ENCODE data around the gene PPT2. TPM values are rescaled to one million over a fixed set of nuclear protein-coding genes. Genes with fewer than 3 reads are reported as not detected.

The PPT2 gene
- total and polyA plus RNA-seq, 2 of the 8 experiments (the other 6 are each of a cell fraction or from before 2014, with no cell fraction given): 24.1 to 39.5 TPM

GRCh38 chr6:32195652-32195901 lies 41.6 kb downstream of the PPT2 start (continued):
- no peak for TF ChIP-seq BCL11A (IDR thresholded peaks at IDR 0.05; ENCODE audit: low read depth in 2 of 2, low read length in 2 of 2)
- TF ChIP-seq RBBP5 (IDR thresholded peaks at IDR 0.05; ENCODE audit: borderline replicate concordance, low read depth, low read length): no peak; the same call in 1 of the 2 replicates
- no peak for TF ChIP-seq TBP (IDR thresholded peaks at IDR 0.05; ENCODE audit: low read depth, low read length)
- no peak for TF ChIP-seq E2F6 (IDR thresholded peaks at IDR 0.05)
- TF ChIP-seq SIX5 (IDR thresholded peaks at IDR 0.05; ENCODE audit: low read depth, low read length): no peak
- no peak for TF ChIP-seq TCF12 (IDR thresholded peaks at IDR 0.05; ENCODE audit: low read depth, low read length)
- no peak for TF ChIP-seq KDM5A (IDR thresholded peaks at IDR 0.05; ENCODE audit: low read length)
- no peak for TF ChIP-seq EP300 (IDR thresholded peaks at IDR 0.05; ENCODE audit: borderline replicate concordance in 1 of 2, low read depth in 2 of 2, low read length in 2 of 2)
- no peak for TF ChIP-seq POU5F1 (IDR thresholded peaks at IDR 0.05; ENCODE audit: low read depth, low read length)
- no peak for TF ChIP-seq SP2 (IDR thresholded peaks at IDR 0.05; ENCODE audit: low read length)
- no peak for TF ChIP-seq RXRA (IDR thresholded peaks at IDR 0.05; ENCODE audit: insufficient read depth, low read depth, low read length)
- TF ChIP-seq HDAC2 (IDR thresholded peaks at IDR 0.05; ENCODE audit: borderline replicate concordance in 1 of 2, low read depth in 2 of 2, low read length in 2 of 2): no peak

Measured in H1 (cell line).